GM21367 (cell line): ENCODE results near the gene KLHL26.
A peak's percentile ranks its signal among the peaks of the same experiment; 100 is the strongest.

Source experiments
- ATAC-seq: cut with Tn5 transposase; IDR thresholded peaks from one replicate; pipeline ENCODE4 v1.9.1; 2021; ENCODE audit not compliant: unreplicated experiment

The KLHL26 gene

DNA sequence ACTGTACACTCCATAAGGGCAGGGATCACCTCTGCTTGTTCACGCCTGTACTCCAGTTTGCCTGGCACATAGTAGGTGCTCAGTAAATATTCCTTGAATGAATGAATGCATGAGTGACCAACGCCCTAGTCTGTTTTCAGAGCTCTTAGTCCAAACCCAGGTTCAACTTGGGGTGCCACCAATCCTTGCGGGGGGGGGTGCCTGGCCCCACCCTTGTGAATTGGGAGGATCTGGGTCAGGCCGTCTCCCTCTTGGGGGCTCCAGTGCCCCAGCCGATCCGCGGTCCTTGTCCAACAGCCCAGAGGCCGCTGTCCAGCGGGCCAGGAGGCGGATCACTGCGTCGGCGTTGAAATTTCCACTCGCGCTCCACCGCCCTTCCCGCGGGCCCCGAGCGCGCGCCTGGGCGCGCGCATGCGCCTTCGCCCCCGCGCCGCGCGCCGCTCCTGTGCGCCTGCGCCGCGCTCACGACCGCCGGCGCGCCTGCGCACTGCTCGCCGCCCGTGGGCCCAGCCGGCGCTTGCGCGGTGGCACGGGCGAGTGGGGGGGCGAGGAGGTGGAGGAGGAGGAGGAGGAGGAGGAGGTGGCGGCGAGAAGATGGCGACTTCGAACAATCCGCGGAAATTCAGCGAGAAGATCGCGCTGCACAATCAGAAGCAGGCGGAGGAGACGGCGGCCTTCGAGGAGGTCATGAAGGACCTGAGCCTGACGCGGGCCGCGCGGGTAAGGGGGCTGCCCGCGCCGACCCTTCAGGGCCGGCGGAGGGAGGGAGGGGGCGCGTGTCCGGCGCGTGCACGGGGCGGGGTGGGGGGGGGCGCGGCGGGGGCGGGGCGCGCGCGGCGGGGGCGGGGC, 46.5 kb downstream of the KLHL26 start, which contains the start of gene CRTC1:
CRTC1 (plus strand) TSS at position 572 of the 849 bp plus-strand sequence; CDS start at position 595, 23 bp downstream.
- ATAC-seq: no peak

- no peak for ATAC-seq
These were observed 47.3 kb downstream of the KLHL26 start for GRCh38 chr19:18683958-18684641.

DNA sequence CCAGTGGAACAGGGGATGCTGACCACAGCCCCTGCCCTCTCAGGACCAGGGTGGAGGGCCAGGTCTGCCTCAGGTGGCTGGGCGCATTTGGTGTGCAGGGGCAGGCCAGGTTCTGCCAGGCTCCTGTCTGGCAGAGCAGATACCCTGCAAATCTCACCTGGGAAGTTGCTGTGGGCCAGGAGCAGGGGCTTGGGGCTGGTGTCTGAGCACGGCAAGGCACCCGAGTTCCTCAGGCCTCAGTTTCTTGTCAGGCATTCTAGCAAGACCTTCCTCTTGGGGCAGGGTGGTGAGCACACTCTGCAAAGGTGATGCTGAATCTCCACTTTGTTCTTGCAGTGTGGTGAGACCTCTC, 47.8 kb downstream of the KLHL26 start:
- ATAC-seq: no peak

DNA sequence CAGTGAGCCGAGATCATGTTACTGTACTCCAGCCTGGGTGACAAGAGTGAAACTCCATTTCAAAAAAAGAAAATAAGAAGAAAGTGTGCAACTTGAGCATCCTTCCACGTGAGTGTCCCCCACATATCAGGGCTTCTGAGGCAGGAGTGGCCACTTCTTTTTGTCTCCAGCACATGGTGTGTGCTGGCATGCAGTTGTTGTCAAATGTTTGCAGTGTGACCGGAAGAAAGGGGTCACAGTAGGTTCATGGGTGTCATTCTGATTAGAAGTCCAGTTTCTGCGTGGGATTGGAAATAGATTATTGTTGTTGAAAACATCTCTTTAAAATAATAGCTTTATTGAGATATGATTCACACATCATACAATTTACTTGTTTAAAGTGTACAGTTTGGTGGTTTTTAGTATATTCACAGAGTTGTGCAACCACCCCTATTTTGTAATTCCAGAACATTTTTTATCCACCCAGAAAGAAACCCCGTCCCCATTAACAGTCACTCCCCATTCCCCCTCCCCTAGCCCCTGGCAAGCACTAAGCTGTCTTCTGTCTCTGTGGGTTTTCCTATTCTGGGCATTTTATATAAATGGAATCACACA, 48.9 kb downstream of the KLHL26 start:
- ATAC-seq: no peak

- ATAC-seq: no peak
These were observed 51.1 kb downstream of the KLHL26 start for GRCh38 chr19:18687740-18688465.

GRCh38 chr19:18696023-18696422, 59.2 kb downstream of the KLHL26 start:
- no peak for ATAC-seq

- no peak for ATAC-seq
These were observed 60.9 kb downstream of the KLHL26 start for GRCh38 chr19:18697680-18698079.

GRCh38 chr19:18698321-18699167, 61.7 kb downstream of the KLHL26 start:
- no peak for ATAC-seq

- no peak for ATAC-seq
These were observed 62.7 kb downstream of the KLHL26 start for GRCh38 chr19:18699403-18700054.

DNA sequence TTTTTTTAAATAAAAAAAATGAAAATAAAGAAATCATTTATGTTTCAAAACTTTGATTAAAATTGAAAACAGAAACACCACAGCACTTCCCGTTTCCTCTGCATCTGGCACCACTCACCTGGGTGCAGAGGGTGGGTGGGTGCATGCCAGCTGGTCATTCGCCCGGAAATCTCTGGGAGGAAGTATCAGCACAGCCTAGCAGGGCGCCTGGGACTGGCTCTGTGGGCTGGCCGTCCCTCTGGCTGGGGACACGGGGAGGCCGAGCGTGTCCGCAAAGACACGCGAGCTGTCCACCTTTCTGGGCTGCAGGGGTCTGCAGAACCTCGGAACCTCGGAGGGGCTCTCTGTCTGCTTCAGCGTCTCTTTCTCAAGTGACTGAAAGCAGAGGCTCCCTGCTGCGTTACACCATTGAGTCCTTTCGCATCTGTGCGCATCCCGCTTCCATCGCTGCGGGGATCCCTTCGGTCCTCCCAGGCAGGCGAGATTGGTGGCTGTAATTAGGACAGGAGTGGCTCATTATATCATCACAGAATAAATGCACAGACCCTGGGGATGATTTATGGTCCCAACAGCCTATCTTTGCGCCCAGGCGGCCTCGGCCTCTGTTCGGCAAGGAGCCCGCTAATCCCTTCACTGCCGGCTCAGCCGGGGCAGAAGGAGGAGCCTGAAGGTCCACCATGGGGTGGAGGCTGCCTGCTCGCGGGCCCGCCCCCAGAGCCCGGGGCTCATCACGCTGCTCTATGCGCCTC, 63.8 kb downstream of the KLHL26 start:
- peak; percentile 42 for ATAC-seq

GRCh38 chr19:18701250-18701608, 64.4 kb downstream of the KLHL26 start:
- ATAC-seq: no peak

- ATAC-seq: no peak
These were observed 67.2 kb downstream of the KLHL26 start for GRCh38 chr19:18704054-18704453.

DNA sequence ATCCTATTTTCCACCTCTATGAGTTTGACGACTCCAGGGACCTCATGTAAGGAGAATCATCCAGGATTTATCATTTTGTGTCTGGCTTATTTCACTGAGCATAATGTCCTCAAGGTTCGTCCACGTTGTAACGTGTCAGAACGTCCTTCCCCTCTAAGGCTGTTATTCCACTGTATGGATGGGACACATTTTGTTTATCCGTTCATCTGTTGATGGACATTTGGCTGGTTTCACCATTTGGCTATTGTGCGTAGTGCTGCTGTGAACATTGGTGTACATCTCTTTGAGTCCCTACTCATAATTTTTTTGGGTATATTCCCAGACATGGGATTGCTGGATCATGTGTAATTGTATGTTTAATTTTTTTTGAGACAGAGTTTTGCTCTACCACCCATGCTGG, 68.1 kb downstream of the KLHL26 start:
- no peak for ATAC-seq

GRCh38 chr19:18708452-18709231, 71.8 kb downstream of the KLHL26 start:
- no peak for ATAC-seq

DNA sequence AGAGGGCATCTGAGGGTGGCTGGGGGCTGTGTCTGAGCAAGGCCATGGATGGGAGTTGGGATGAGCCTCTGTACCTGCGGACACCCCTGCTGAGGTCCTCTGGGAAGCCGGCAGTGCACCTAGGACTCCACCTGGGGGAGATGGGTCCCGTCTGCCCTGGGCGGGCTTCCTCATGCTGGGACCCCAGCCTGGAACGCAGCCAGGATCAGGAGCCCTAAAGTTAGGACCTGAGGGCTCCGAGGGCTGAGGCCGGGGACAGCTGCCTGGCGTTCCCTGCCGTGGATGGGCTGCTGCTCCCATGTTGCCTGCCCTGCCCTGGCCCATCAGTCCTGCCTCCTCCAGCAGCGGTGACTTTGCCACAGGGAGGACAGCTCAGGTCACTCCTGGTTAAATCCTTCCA, 72.7 kb downstream of the KLHL26 start:
- ATAC-seq: no peak

GRCh38 chr19:18710186-18710585, 73.4 kb downstream of the KLHL26 start:
- ATAC-seq: no peak

DNA sequence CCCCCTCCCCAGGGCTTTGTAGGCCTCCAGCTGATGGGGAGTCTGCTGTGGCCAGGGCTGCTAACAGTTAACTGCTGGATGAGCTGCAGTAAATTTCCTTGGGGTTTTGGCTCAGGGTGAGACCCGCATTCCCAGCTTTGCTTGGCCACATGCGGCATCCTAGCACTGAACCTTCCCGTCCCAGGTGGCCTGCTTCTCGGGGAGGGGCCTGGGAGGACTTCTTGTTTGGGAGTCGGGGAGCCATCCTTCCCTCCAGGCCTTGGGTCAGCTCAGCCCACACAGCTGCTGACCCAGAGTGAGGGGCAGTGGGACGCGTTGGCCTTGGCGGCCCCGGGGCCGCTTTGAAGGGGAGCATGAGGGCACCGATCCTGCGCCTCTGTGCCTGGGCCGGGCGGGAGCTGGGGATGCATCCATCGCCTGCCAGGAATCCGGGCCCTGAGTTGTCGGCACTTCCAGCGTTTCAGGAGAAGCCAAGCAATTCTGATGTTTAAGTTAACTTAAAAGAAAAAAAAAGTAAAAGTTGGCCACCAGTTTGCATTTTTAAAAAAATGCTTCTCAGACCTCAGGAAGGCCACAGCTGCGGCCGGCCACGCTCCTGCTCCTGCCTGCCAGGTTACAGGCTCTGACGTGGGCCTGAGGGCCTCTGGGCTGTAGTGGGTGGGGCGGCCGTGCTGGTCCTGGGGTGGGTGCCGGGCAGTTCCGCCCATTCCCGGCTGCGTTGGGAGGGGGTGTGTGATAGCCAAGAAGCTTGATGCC, 74.3 kb downstream of the KLHL26 start:
- ATAC-seq: no peak

GRCh38 chr19:18711893-18712292, 75.1 kb downstream of the KLHL26 start:
- no peak for ATAC-seq
